Gastrocnemius medialis (tissue), 4 donors: ENCODE measurements around the gene GUCA1C.

Experiments used
- POLR2A ChIP-seq, 2 donors: fragments of 450-650 bp; IDR thresholded peaks; one replicate each; pipeline ENCODE4 v1.6.1; 2017; ENCODE audit warnings: antibody characterized with exemption in 2 of 2, mild to moderate bottlenecking in 2 of 2, moderate library complexity in 2 of 2
- TF ChIP-seq, protein P1 (sequence below), 5 experiments: fragments of 450-650 bp in 3 of 5; fragments of 200-600 bp in 2 of 5; sonication (generic) in 2 of 5; IDR thresholded peaks in 4 of 5; conservative IDR thresholded peaks in 1 of 5; 1 replicate in 4 of 5; 2 replicates in 1 of 5; pipeline ENCODE4 v1.5.1; 2016 to 2019; ENCODE audit warnings: antibody characterized with exemption in 5 of 5, mild to moderate bottlenecking in 3 of 5, moderate library complexity in 3 of 5

DNA sequence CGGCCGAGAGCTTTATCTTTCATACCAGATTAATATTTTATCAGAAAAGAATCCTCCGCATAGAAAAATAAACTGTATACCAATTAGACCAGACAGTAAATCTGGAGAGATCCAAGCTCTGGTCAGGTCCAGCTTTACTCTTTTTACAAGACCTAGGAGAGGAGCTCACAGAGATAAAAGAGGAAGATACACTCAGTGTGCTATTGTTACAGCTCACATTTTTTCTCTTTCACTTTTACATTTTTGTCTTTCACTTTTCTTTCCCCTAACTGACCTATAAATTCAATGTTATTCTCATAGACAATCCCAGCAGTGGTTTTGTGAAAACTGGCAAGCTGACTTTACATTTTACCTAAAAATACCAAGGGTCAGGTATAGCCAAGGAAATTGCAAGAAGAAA, 55.8 kb downstream of the GUCA1C start:
- TF ChIP-seq, protein P1, sequence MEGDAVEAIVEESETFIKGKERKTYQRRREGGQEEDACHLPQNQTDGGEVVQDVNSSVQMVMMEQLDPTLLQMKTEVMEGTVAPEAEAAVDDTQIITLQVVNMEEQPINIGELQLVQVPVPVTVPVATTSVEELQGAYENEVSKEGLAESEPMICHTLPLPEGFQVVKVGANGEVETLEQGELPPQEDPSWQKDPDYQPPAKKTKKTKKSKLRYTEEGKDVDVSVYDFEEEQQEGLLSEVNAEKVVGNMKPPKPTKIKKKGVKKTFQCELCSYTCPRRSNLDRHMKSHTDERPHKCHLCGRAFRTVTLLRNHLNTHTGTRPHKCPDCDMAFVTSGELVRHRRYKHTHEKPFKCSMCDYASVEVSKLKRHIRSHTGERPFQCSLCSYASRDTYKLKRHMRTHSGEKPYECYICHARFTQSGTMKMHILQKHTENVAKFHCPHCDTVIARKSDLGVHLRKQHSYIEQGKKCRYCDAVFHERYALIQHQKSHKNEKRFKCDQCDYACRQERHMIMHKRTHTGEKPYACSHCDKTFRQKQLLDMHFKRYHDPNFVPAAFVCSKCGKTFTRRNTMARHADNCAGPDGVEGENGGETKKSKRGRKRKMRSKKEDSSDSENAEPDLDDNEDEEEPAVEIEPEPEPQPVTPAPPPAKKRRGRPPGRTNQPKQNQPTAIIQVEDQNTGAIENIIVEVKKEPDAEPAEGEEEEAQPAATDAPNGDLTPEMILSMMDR (IDR thresholded peaks at IDR 0.05 in 4 of 5, conservative IDR thresholded peaks at IDR 0.05 in 1 of 5), result no peak
- TF ChIP-seq POLR2A (IDR thresholded peaks at IDR 0.05), result no peak
